ENCODE results near the gene SLC25A28.

The SLC25A28 gene

GRCh38 chr10:99590799-99591198, 29.4 kb downstream of the SLC25A28 start:
- DNase-seq (ENCODE audit: low read depth) = no peak

- no peak for DNase-seq (ENCODE audit: low read depth)
Measured at GRCh38 chr10:99583687-99584086, 36.6 kb downstream of the SLC25A28 start.

GRCh38 chr10:99582255-99582770, 37.9 kb downstream of the SLC25A28 start:
- DNase-seq (ENCODE audit: low read depth) = no peak

GRCh38 chr10:99579971-99580370, 40.3 kb downstream of the SLC25A28 start:
- peak; percentile 18 for DNase-seq (ENCODE audit: low read depth)

GRCh38 chr10:99573790-99574189, 46.4 kb downstream of the SLC25A28 start:
- no peak for DNase-seq (ENCODE audit: low read depth)

GRCh38 chr10:99571816-99572215, 48.4 kb downstream of the SLC25A28 start:
- no peak for DNase-seq (ENCODE audit: low read depth)

- DNase-seq (ENCODE audit: low read depth) = no peak
Measured at GRCh38 chr10:99569961-99570360, 50.3 kb downstream of the SLC25A28 start.

GRCh38 chr10:99569253-99569939, 50.8 kb downstream of the SLC25A28 start:
- DNase-seq (ENCODE audit: low read depth) = no peak

- DNase-seq (ENCODE audit: low read depth) = no peak
Measured at GRCh38 chr10:99565166-99565565, 55.1 kb downstream of the SLC25A28 start.

GRCh38 chr10:99564361-99564760, 55.9 kb downstream of the SLC25A28 start:
- no peak for DNase-seq (ENCODE audit: low read depth)

- no peak for DNase-seq (ENCODE audit: low read depth)
Measured at GRCh38 chr10:99562631-99563030, 57.6 kb downstream of the SLC25A28 start.

All from amniotic epithelial cell (primary cell).